HepG2 (cell line): ENCODE results near the gene ZSWIM8. TPM values are rescaled to one million over a fixed set of nuclear protein-coding genes. Genes with fewer than 3 reads are reported as not detected.

Experiments used
- ATAC-seq: fragments of 200-7000 bp; cut with Tn5 transposase; 3 replicates; pipeline ENCODE4 v1.9.1; 2020; ENCODE audit warnings: mild to moderate bottlenecking, moderate library complexity
- BruUV-seq: library from RNA; stranded (reverse); fragments of 400-500 nt; replicated peaks from 2 replicates; lab custom pipeline; 2021; lab: Mats Ljungman, UMichigan
- CTCF ChIA-PET: fragments of 300-600 bp; formaldehyde crosslinking; extraction: SDS; loops from one replicate; lab custom pipeline; 2021; ENCODE audit warnings: low total read pairs, inconsistent platforms, low intra/inter-chr PET ratio; lab: Yijun Ruan, JAX
- POLR2A ChIA-PET: fragments of 350-600 bp; sonication (Branson Sonifier 250); formaldehyde crosslinking; loops from one replicate; lab custom pipeline; 2020; ENCODE audit warnings: antibody characterized with exemption, inconsistent platforms; lab: Yijun Ruan, JAX
- DNase-seq: peaks from one replicate; pipeline ENCODE4 v3.0.0-alpha.2; 2015; ENCODE audit warnings: low spot score
- FAIRE-seq: peaks from 3 replicates; lab custom pipeline; 2011; peaks lifted over from hg19 to GRCh38; lab: Jason Lieb, UNC
- H2AFZ ChIP-seq: one replicate; pipeline ENCODE4 v1.6.1; 2011; ENCODE audit warnings: low read length, inconsistent platforms
- H3K27ac ChIP-seq: fragments of 300-600 bp; 3 replicates; pipeline ENCODE4 v1.8.0; 2011; ENCODE audit warnings: mixed run types, mild to moderate bottlenecking, mixed read lengths, low read length, inconsistent platforms; ENCODE audit not compliant: insufficient read depth; ENCODE audit errors: extremely low read length
- H3K27me3 ChIP-seq, 2 experiments: fragments of 200-600 bp in 1 of 2; 2 replicates in 1 of 2; 3 replicates in 1 of 2; pipeline versions ENCODE4 v1.6.0 to v1.8.0; 2011; ENCODE audit warnings: low read length in 2 of 2, mild to moderate bottlenecking in 2 of 2, moderate library complexity in 2 of 2, inconsistent platforms in 1 of 2; ENCODE audit not compliant: insufficient read depth in 2 of 2, control insufficient read depth in 1 of 2
- H3K36me3 ChIP-seq, 2 experiments: fragments of 200-600 bp in 1 of 2; replicated peaks in 1 of 2; 2 replicates in 1 of 2; 3 replicates in 1 of 2; pipeline versions ENCODE4 v1.5.1 to v1.8.0; 2011; ENCODE audit warnings: low read length in 2 of 2, inconsistent platforms in 1 of 2; ENCODE audit not compliant: insufficient read depth in 2 of 2, control insufficient read depth in 1 of 2
- H3K4me1 ChIP-seq: 2 replicates; pipeline ENCODE4 v1.5.1; 2012; ENCODE audit warnings: low read length, inconsistent platforms; ENCODE audit not compliant: insufficient read depth
- H3K4me2 ChIP-seq: 2 replicates; pipeline ENCODE4 v1.6.0; 2011; ENCODE audit warnings: low read depth, low read length, inconsistent platforms
- H3K4me3 ChIP-seq, 3 experiments: fragments of 200-600 bp in 1 of 3; sonication (generic), shearing (Covaris generic) in 1 of 3; replicated peaks in 1 of 3; 2 replicates each; pipeline ENCODE4 v1.5.1; 2011 to 2016; ENCODE audit warnings: low read length in 3 of 3, inconsistent platforms in 2 of 3, low read depth in 2 of 3, mild to moderate bottlenecking in 2 of 3, control low read depth in 1 of 3, mixed read lengths in 1 of 3; ENCODE audit not compliant: insufficient read depth in 1 of 3
- H3K79me2 ChIP-seq: one replicate; pipeline ENCODE4 v1.6.1; 2011; ENCODE audit warnings: low read length, inconsistent platforms; ENCODE audit not compliant: insufficient read depth
- H3K9ac ChIP-seq: 2 replicates; pipeline ENCODE4 v1.6.0; 2011; ENCODE audit warnings: mild to moderate bottlenecking, low read depth, low read length, inconsistent platforms; ENCODE audit not compliant: insufficient read depth
- H3K9me3 ChIP-seq: 2 replicates; pipeline ENCODE4 v1.5.1; 2012; ENCODE audit warnings: mild to moderate bottlenecking, low read length
- H4K20me1 ChIP-seq: 2 replicates; pipeline ENCODE4 v1.6.0; 2011; ENCODE audit warnings: inconsistent platforms, mild to moderate bottlenecking, low read length, moderate library complexity; ENCODE audit not compliant: insufficient read depth
- FOSL2 ChIP-seq: sonication (generic); formaldehyde crosslinking; IDR thresholded peaks from 2 replicates; pipeline ENCODE4 v1.4.0; 2020; ENCODE audit warnings: missing genetic modification reagents
- GZF1 ChIP-seq: sonication (generic); formaldehyde crosslinking; IDR thresholded peaks from 2 replicates; pipeline ENCODE4 v1.5.1; 2020; ENCODE audit warnings: mild to moderate bottlenecking, missing genetic modification reagents
- RARA ChIP-seq: IDR thresholded peaks from 2 replicates; pipeline ENCODE4 v1.6.1; 2016; ENCODE audit warnings: missing genetic modification reagents, missing compliant biosample characterization
- ZBTB7A ChIP-seq: sonication (generic); formaldehyde crosslinking; IDR thresholded peaks from 2 replicates; pipeline ENCODE4 v1.8.0; 2022; ENCODE audit warnings: mild to moderate bottlenecking, missing genetic modification reagents
- ZNF556 ChIP-seq: sonication (generic); formaldehyde crosslinking; IDR thresholded peaks from 2 replicates; pipeline ENCODE4 v1.4.0; 2020; ENCODE audit warnings: mild to moderate bottlenecking, missing genetic modification reagents, borderline replicate concordance
- ZNF607 ChIP-seq: sonication (generic); formaldehyde crosslinking; IDR thresholded peaks from 2 replicates; pipeline ENCODE4 v1.5.1; 2020; ENCODE audit warnings: missing genetic modification reagents, mild to moderate bottlenecking, borderline replicate concordance
- WGBS: methylation state at CpG from one replicate; pipeline ENCODE4 v1.1.6; 2017; ENCODE audit warnings: low lambda C conversion rate; 5-methylcytosine and 5-hydroxymethylcytosine counted together
- in situ Hi-C: cut with HindIII; loops from 2 replicates; pipeline ENCODE4 v1.10.0; 2017; ENCODE audit warnings: low pct_unique_long_range_greater_than_20kb; ENCODE audit not compliant: extremely low pct_ligation_motif_present
- intact Hi-C: fragments of 100-400 bp; cut with micrococcal nuclease; formaldehyde crosslinking; loops from one replicate; pipeline ENCODE4 v1.10.0; 2022; ENCODE audit not compliant: unreplicated experiment
- polyA plus RNA-seq, 8 experiments: library from polyadenylated mRNA; depleted of rRNA in 3 of 8; stranded (reverse) in 7 of 8; unstranded in 1 of 8; fragments of >200 nt; fragmentation: Illumina TruSeq in 4 of 8; extraction: Trizol in 4 of 8; gene quantifications; 2 replicates each; pipeline versions ENCODE4 v1.2.1 to v1.2.3, GENCODE V29; 2011 to 2016; ENCODE audit warnings: low read depth in 4 of 8, missing spikeins in 1 of 8, mixed read lengths in 1 of 8; ENCODE audit not compliant: insufficient read depth in 1 of 8
- total RNA-seq, 5 experiments: library from RNA; depleted of rRNA; stranded (reverse); fragments of >200 nt; fragmentation: Illumina TruSeq; extraction: Trizol; gene quantifications; 2 replicates each; pipeline ENCODE4 v1.2.3, GENCODE V29; 2016; ENCODE audit warnings: low read depth in 1 of 5
- TF ChIP-seq, protein P1 (sequence below): IDR thresholded peaks from 2 replicates; pipeline ENCODE4 v1.6.1; 2016; ENCODE audit warnings: mild to moderate bottlenecking

ZSWIM8 gene
- total and polyA plus RNA-seq, 2 of the 13 experiments (the other 11 are each of a cell fraction or from before 2014, with no cell fraction given) = 39.9 to 98.2 TPM

DNA sequence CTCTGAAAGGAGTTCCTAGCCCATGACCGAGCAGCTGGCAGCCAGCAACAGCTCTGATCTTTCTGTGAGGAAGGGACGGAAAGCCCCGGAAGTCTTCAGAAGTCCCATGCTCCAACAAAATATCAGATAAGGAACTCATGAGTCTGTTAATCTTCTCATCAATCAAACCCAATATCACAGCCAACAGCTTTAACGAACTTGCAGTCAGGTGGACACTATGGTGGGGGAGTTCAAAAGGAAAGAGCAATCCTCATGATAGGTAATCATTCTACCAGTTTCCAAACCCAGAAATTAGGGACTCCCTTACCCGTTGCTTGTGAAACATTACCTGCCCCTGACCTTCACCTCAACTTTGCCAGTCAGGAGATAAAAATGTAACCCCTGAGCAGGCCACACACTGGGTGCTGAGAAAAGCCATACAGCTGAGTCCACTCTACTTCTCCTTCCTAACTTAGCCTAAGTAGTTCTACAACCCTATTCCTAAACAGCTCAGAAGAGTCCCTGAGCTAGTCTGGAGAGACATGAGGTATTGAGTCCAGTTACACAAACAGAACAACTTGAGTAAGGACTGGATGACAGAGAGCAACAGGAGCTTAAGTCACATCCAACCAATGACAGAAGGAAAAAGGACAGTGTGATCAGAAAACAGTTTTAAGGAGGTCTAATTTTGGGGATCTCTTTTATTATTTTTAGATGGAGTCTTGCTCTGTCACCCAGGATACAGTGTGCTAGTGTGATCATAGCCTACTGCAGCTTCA lies 23.8 kb downstream of the ZSWIM8 start:
- peaks cover 3% of the 10 kb centered on the region for H3K79me2 ChIP-seq
- H3K4me1 ChIP-seq = peaks cover 21% of the 10 kb centered on the region
- ChIA-PET CTCF (no interaction called here), POLR2A (interaction anchor here (0.5 to 3.3 kb wide), 6 partner anchors 8 to 31 kb away, joined by 3 to 23 read pairs (median 4); no protein-coding TSS in a partner anchor)
- no peak overlapping the region for H3K4me3 ChIP-seq
- H3K4me2 ChIP-seq = no peak overlapping the region
- DNase-seq (no peak), ATAC-seq (no peak), FAIRE-seq (peak; percentile 12)
- no peaks in the 10 kb centered on the region for H4K20me1 ChIP-seq
- 63% methylated on average over 5 of the region's 5 CpGs for WGBS
- intact Hi-C loops = no loop called here
- H2AFZ ChIP-seq = no peak overlapping the region
- in situ Hi-C loops = no loop called here
- no peaks in the 10 kb centered on the region for H3K9me3 ChIP-seq
- TF ChIP-seq GZF1 (CRISPR knock-in tag) (no peak), FOSL2 (CRISPR knock-in tag) (peak; percentile 30), RARA (CRISPR knock-in tag) (peak; percentile 44; the same call in 1 of the 2 replicates)
- no peaks in the 10 kb centered on the region; a peak in 1 of 5 replicates for H3K27me3 ChIP-seq
- BruUV-seq = no TSS peak
- no peak overlapping the region for H3K27ac ChIP-seq
- H3K9ac ChIP-seq = no peak overlapping the region
- H3K36me3 ChIP-seq = peaks cover 13 to 33% of the 10 kb centered on the region in 2 experiments

DNA sequence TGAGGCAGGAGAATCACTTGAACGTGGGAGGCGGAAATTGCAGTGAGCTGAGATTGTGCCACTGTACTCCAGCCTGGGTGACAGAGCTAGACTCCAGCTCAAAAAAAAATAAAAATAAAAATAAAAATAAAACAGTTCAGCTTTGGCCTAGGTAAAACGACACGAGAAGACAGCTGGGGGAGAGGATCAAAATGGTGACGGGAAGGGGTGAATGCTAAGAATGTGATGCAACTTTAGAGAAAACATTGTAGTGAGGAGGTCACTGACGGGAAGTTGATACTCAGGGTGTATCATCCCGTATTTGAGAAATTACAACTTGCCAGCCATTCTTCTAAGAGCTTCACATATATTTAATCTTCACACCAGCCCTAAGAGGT lies 24.9 kb downstream of the ZSWIM8 start:
- peaks cover 3% of the 10 kb centered on the region for H3K79me2 ChIP-seq
- no peak overlapping the region for H3K27ac ChIP-seq
- H3K27me3 ChIP-seq = no peaks in the 10 kb centered on the region; a peak in 1 of 5 replicates
- TF ChIP-seq, protein P1, sequence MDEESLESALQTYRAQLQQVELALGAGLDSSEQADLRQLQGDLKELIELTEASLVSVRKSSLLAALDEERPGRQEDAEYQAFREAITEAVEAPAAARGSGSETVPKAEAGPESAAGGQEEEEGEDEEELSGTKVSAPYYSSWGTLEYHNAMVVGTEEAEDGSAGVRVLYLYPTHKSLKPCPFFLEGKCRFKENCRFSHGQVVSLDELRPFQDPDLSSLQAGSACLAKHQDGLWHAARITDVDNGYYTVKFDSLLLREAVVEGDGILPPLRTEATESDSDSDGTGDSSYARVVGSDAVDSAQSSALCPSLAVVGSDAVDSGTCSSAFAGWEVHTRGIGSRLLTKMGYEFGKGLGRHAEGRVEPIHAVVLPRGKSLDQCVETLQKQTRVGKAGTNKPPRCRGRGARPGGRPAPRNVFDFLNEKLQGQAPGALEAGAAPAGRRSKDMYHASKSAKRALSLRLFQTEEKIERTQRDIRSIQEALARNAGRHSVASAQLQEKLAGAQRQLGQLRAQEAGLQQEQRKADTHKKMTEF (CRISPR knock-in tag) = no peak
- TF ChIP-seq ZBTB7A (CRISPR knock-in tag) (no peak), ZNF607 (CRISPR knock-in tag) (peak; percentile 1; the same call in 1 of the 2 replicates), ZNF556 (CRISPR knock-in tag) (no peak)
- TF ChIP-seq, all 625 proteins: peak for 1
- H2AFZ ChIP-seq = no peak overlapping the region
- DNase-seq = no peak
- ChIA-PET CTCF (no interaction called here), POLR2A (interaction anchor here (1.1 to 3.3 kb wide), 5 partner anchors 14 to 38 kb away, joined by 3 to 23 read pairs (median 4); a partner anchor contains a TSS)
- H4K20me1 ChIP-seq = no peaks in the 10 kb centered on the region
- FAIRE-seq = peak; percentile 4
- no peak for ATAC-seq
- intact Hi-C loops (no loop called here), in situ Hi-C loops (no loop called here)
- H3K4me2 ChIP-seq = peak overlapping the region; percentile 95
- H3K4me1 ChIP-seq = peaks cover 21% of the 10 kb centered on the region
- WGBS = 89% methylated on average over 7 of the region's 7 CpGs
- no TSS peak for BruUV-seq
- peak overlapping the region; percentile 80; the same call in 1 of the 2 replicates for H3K9ac ChIP-seq
- H3K36me3 ChIP-seq = peaks cover 12 to 37% of the 10 kb centered on the region in 2 experiments
- H3K9me3 ChIP-seq = no peaks in the 10 kb centered on the region
- H3K4me3 ChIP-seq = peak overlapping the region; percentile 78 to 94 (median 84)
